Activated CD8-positive, alpha-beta memory T cell treated with anti-CD3 and anti-CD28 coated beads, Interleukin-2, amount 50 U/mL, for 24 hours (primary cell): Measurements from ENCODE around the gene SPRR5.

Experiments
- DNase-seq: peaks from one replicate; pipeline ENCODE4 v3.0.0-alpha.2; 2020; ENCODE audit errors: extremely low read depth

SPRR5 gene

GRCh38 chr1:152983234-152983633 lies 36.2 kb downstream of the SPRR5 start:
- DNase-seq: no peak

- no peak for DNase-seq
Observed at GRCh38 chr1:152983743-152984142, 36.7 kb downstream of the SPRR5 start, which contains the start of gene SPRR1A. Gene SPRR1A (plus strand): TSS chr1:152984081. CDS start chr1:152985231, 1,150 bp downstream.

DNA sequence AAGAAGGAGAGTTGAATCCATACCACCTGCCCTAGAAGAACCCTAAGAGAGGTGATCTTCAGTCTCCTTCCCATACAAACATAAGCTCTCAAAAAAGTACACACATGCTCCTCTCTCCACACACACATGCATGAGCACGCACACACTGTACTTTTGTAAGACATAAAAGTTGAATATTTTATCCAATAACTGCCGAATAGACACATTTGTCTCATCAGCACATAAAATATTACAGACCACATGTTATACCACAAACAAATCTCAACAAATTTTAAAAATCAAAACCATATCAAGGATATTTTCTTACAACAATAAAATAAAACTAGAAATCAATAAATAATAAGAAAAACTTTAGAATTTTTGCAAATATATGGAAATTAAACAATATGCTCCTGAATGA lies 39.6 kb downstream of the SPRR5 start:
- no peak for DNase-seq

GRCh38 chr1:152993186-152993585 lies 46.2 kb downstream of the SPRR5 start:
- DNase-seq: no peak

DNA sequence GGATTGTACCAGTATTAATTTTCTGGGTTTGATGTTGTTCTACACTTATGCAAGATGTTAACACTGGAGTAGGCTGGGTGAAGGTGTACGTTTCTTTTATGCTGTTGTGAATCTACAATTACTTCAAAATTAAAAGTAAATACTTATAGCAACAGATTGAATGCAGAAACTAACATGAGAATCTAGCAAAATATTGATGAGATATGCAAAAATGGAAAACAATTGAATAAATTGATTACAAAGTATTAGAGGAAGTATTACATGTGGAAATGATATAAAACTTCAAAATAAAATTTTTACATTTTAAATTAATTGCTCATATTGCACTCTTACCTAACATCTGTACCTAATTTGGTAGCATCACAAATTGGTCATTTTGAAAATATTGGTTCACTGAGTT lies 48.8 kb downstream of the SPRR5 start:
- DNase-seq: no peak

- no peak for DNase-seq
Observed at GRCh38 chr1:152996633-152997400, 49.8 kb downstream of the SPRR5 start.

GRCh38 chr1:152997901-152998300 lies 50.9 kb downstream of the SPRR5 start:
- DNase-seq: no peak

- no peak for DNase-seq
Observed at GRCh38 chr1:152998476-152998875, 51.5 kb downstream of the SPRR5 start.
